Measurements from ENCODE around the gene SLC41A3.
"Not testable (repeated sequence)": the region's sequence is repeated elsewhere in the genome, so short reads cannot be mapped to it uniquely, and the experiment has no call there.

SLC41A3 gene

DNA sequence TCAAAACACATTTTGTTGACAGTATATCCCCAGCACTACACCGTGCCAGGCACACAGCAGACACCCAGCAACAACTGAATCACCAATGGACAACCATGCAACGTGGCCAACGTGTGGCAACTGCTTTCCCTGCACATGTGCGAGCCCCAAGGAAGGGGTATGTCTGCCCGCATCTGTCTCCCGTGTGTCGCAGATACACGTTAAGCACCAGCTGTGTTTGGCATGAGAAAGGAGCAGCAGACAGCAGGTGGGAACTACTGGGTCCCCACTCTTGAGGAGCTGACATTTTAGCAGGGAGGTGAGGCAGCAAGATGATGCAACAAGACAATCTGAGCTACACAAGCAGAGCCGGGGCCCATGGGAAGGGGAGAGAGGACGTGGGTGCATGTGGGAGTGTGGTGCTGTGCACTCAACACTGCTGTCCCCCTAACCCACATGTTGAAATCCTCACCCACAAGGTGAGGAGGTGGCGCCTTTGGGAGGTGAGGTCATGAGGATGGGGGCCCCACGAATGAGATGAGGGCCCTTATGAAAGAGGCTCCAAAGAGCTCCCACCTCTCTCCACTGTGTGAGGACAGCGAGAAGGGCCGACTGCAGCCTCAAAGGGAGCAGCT is 58.7 kb downstream of the SLC41A3 start:
- DNase-seq, result no peak

DNA sequence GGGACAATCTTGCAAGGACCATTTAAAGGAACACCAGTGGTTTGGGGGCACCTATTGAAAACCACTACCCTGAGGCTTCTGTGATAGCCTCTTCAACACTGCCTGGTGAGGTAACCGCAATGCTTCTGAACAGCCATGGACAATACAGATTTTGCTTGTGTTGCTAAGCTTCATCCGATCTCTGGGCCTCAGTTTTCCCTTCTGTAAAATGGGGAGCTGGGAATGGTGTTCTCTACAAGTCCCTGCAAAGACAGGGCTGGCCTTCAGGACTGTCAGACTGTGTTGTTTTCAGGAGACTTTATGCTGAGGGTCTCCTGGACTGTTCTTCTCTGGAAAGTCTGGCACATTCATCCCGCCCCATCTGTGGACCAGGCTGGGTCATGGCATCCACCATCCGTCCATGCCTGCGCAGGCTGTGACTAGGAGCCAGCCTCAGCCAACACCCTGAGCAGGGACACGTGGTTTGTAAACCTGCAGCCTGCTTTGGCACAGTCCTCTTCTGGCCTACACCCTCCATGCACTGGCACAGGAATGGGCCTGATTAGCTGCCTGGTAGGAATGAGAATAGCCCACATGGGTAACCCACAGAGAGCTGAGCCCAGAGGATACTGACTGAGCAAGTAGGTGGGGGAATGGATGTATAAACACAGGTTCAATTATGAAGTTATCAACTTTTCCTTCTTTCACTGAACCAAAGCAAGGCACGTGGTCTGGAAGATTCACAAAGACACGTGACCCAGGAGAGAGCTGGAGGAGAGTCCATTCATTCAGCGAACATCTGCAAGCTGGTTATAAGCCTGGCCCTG is 59.7 kb downstream of the SLC41A3 start:
- no peak for DNase-seq

DNA sequence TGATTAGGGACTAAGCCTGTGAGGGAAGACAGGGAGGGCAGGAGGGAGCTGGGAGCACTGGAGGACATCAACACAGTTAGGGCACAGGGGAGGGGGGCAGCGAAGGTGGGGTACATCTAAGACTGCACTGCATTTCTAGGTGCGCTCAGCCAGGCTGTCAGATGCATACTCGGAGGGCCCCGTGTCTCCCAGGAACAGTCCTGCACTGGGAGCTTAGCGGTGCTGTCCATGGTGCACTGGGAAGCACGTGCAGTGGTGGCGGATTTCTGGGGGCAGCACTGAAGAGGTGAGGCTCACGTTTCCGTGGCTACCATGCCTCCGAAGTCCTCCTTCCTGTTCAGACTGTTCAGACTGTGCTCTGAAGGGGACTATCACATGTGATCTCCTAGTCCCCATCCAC is 60.5 kb downstream of the SLC41A3 start:
- no peak for DNase-seq

DNA sequence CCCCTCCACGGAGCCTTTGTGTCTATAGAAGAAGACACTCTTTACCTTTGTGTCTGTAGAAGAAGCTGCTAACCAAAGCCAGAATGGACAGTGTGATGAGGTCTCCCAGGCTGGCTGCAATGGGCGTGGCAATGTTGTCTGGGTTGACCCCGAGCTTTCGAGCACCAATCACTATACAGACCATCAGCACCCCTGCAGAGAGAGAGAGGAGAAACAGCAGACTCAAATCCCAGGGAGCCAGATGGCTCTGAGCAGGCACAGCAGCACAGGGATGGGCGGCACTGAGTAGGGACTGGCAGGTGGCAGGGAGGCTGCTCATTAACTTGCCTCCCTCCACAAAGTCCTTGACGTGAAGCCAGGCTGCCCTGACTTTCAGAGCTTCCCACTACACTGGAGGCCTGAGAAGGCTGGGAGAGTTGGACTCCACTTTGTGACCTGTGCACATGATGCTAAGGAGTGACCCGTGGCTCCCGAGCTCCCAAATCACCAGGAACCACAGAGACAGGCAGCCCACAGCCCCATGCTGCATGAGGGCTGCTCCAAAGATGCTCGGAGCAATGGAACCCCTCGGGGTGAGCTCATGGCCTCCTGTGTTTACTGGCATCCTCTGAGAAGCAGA is 61.1 kb downstream of the SLC41A3 start:
- no peak for DNase-seq

DNA sequence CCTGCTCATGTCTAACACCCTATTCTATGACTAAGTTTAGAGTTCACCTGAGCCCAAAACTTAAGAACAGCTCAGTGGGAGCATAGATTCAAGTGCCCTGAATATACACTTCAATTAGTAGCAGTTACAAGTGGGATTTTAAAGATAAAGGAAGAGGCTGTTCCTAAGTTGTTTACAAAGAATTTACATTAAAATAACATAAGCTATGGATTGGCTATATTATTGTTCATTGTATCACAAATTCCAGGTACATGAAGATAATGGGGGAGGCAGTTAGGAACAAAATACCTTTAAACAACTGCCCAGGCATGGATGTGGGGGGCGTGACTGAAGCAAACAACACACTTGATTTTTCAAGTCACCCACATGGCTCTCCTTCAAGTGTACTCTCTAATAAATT is 62.2 kb downstream of the SLC41A3 start:
- DNase-seq, result no peak

DNA sequence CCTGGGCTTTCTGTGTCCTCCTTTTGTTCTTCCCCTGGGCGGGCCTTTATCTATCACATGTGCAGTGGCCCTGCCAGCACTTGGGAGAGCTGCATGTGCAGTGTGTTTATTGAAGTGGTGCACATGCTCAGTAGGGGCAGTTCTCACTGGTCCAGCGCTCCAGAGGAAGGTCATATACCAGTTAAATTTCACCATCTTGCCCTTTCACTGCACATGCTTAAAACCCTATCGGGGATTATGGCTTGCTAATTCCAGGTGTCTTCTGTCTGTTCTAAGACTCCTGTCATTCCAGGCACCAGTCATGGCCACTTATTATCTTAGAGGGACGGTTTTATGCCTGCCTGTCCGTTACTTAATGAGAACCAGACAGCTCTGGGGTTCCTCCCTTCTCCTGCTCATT is 62.7 kb downstream of the SLC41A3 start:
- DNase-seq, result no peak

DNA sequence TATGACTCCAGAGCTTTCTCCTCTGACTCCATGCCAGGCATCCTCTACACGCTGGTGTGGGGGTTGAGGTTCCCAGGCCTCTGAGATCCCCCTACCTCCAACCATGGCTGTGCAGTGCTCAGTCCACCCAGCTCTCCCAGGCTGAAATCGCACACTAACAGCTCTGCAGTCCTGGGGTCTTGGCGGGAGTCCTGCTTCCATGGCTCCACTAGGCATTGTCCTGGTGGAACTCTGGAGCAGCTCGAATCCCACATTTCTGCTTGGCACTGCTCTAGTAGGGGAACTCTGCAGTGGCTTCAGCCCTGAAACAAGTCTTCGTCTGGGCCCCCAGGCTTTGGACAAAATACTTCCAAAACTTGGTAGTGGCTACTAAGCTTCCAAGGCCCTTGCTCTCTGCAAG is 64.2 kb downstream of the SLC41A3 start:
- DNase-seq, result no peak

DNA sequence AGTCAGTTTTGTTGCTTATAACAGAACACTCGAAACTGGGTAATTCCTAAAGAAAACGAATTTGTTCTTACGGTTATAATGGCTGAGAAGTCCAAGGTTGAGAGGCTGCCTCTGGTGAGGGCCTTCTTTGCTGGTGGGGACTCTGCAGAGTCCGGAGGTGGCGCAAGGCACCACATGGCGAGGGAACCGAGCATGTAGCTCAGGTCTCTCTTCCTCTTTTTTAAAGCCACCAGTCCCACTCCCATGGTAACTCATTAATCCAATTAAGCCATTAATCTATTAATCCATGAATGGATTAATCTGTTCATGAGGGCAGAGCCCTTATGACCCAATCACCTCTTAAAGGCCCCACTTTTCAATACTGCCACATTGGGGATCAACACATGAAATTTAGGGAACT is 64.9 kb downstream of the SLC41A3 start:
- DNase-seq, result no peak

DNA sequence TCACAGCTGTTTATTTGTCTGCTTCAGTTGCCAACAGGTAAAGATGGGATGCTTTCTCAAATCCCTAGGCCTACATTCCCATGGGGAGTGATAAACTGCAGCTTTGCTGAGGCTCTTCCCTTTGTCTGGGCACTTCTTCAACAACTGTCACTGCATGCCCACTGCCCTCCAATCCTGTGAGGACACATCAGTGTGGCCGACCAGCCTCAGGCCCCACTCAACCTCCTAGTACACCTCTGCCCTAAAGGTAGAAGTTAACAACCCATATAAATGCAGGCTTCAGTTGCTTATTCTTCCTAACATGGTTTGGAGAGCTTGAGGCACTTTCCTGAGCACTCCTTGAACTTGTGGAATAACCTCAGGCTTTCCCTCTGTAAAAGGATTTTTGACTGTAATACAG is 65.4 kb downstream of the SLC41A3 start:
- no peak for DNase-seq

DNA sequence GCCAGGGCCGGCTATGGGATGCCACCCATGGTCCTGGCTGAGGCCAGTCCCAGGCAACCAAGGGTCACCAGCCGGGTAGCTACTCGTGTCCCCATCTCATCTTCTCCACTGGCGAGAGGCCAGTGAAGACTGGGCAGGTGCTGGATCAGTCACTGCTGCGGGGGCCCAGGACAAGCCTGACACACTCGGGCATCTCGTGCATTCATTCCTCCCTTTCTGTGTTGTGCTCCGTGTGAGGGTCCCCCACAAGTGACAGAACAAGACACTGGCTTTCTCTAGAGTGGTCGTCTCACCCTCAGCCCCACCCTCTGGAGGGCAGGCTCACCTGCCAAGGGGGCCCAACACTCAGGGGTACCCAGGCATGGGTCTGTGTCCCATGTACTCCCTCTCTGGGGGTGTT is 66.6 kb downstream of the SLC41A3 start:
- no peak for DNase-seq

DNA sequence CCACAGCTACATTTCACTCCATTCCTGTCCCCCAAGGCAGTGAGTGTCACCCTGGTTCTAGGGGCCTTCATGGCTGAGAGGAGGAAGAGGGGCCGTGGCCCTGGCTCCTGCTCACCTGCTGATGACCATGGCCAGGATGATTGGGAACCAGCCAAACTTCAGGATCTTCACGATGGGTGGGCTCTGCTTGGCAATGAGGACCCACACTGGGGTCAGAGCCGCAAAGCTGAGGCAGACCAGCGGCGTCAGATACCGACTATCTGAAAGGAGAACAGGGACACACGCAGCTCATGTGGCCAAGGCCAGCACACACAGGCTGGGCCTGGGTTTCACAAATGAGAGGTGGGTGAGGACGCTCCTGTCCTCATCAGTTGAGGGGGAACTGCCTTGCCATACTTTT is 67.3 kb downstream of the SLC41A3 start:
- no peak for DNase-seq

DNA sequence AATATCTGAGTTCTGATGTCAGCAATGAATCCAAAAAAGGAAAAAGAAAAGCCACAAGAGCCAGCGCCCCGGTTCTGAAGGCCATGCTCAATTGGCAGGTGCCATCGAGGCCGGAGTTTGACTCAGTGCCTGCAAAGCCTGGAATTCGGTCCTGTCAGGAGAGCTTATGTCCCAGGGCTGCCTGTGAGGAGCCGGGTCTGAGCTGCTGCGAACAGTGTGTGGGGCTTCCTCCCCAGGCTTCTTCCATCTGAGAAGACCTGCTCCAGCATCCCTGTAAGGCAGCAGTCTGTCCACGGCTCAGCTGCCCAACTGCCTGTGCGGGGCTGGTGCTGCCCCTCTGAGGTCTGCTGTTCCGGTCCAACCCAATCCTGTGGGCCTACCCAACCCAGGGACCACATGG is 68.8 kb downstream of the SLC41A3 start:
- no peak for DNase-seq

DNA sequence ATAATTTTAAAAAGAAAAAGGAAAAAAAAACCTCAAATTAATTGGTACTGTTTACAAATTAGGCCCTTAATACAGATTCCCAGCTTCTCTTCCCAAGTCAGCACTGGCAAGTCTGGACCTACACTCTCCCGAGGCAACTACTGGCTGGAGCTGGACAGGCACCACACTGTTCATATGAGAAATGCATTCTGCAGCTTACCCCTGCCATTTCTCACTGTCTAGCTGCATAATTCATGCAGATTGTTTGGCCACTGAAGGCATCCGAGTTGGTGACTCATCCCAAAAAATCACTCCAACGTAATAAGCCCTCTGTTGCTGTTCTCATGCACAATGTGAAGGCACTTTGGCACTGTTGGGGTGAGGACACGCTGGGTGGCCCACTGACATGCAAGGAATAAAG is 69.7 kb downstream of the SLC41A3 start:
- no peak for DNase-seq

DNA sequence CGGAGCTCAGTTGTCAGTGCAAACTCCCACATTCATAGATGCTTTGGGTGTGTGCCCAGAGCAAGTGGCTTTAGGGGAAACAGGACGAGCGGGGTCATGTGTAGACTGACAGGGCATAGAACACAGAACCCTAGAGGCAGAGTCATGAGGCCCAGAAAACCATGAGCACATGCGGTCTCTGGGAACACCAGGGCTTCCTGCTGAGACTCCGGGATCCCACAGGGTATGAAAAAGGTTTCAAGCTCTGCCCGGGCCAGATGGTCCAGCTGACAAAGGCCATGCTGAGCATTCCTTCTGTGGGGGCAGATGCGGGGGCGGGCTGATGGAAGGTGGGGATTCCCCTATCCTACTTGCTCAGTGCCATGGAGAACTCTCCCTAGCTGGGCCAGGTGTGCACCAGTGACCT is 70.2 kb downstream of the SLC41A3 start:
- DNase-seq, result no peak

DNA sequence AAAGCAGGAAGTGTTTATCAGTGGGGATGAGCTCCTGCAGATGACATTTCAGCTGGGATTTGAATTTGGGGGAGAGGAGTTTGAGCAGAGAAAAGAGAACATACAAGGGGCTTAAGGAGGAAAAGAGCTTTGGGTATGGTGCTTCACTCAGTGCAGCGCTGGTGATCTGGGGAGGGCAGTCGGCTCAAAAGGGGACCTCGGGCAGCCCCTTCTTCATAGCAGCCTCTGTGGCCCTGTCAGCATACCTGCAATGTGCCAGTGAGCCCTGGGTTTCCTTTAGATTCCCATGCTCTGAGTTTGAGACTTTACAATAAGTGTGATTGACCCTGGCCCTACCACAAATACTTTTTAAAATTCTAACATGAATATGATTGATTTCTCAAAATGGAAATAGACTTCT is 74.7 kb downstream of the SLC41A3 start:
- DNase-seq, result no peak

DNA sequence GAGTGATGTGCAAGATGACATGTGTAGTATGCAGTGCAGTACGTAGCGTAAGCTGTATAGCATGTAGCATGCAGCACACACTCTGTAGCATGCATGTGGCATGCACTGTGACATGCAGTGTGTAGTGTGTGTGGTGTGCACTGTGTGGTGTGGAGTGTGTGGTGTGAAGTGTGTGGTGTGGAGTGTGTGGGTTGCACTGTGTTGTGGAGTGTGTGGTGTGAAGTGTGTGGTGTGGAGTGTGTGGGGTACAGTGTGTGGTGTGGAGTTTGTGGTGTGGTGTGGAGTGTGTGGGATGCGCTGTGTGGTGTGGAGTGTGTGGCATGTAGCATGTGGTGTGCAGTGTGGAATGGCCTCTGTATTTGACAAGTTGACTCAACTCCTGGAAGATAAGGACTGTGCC is 75.7 kb downstream of the SLC41A3 start:
- no peak for DNase-seq

DNA sequence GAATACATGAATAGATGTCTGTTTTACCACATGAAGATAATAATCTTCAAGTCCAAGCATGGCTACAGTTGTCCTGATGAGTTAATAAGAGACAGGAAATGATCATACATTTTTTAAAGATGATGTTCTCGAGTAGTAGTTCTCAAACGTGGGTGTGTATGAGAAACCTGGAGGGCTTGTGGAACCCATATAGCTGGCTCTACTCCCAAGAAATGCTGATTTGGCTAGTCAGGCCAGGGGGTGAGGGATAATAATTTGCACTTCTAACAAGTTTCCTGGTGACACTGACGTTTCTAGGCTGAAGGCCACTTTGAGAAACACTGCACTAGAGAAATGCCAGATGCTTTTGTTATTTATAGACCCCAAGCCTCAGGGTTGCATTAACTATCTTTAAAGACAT is 78.0 kb downstream of the SLC41A3 start:
- DNase-seq, result no peak

DNA sequence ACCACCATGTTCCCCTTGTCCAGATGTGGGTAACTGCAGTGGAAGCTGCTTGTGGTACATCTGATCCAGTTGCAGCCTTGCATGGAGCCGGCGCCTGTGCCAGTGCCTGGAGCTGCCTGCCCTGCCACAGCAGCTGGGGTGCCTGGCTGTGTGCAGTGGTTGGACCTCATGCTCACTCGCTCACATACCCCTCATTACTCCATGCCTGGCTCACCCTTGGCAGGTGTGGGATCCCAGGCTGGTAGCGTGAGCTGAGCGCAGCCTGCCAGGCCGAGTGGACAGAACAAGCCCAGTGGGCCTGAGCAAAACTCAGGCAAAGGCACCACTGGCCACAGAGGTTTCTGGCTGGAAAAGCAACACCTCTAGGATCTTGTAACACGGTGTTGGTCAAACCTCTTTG is 79.2 kb downstream of the SLC41A3 start:
- DNase-seq, result no peak

DNA sequence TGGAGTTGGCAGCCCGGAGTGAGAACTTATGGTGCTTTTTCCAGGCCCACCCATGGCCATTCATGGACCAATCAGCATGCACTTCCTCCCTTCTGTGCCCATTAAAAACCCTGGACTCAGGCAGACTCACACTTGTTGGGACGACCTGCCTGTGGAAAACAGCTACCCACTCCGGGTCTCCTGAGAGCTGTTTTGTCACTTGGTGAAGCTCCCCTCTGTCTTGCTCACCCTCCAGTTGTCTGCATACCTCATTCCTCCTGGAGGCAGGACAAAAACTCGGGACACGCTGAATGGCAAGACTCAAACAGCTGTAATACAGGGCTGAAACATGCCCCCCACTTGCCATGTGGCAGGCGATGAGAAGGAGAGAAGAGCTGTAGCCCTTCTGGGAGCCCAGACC is 79.7 kb downstream of the SLC41A3 start:
- no peak for DNase-seq

DNA sequence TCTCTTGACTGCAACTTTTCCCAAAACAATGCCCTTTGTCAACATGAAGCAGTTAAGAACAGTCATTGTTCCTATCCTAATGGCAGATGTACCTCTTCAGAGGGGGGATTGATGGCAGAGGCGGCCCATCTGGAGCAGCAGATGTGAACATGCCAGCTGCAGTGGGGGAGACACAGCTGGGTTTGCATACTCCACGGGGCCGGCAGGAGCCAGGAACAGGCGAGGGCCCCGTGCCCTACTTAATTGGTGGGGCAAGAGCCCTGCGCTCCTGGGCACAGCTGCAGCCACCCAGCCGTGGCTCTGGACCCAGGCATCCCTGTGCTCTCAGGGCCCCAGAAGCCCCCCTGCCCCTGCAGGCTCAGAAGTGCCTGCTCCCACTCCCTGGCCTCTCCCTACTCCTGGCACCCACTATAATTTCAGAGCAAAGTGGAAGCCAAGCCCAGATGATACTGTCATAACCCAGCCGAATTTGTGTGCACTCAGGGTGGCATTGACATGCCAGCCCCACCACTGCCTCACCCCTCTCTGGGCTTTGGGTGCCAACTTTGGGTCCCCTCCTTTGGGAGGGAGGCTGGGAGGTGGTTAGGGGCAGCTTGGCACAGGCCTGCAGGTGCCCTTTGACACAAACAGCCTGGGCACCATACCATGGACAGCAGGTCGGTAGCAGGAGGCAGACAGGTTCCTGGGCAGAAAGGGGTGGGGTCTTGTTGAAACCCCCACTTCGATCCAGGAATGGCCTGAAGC is 80.3 kb downstream of the SLC41A3 start:
- DNase-seq, result no peak

DNA sequence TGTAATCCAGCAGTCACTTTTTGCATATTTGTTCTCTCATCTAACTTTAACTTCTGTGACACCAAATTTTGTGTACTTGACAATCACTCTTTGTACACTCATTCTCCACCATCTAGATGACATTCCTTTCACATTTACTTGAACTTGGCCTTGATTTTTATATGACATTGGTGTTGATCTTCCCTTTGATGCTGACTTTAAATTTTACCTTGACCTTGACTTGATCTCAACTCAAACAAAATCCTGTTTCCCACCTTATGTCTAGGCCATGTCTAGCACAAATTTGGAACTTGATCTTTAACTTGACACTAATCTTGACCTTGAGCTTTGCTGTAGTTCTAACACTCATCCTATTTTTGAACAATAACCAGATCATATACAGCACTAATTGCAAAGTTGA is 81.7 kb downstream of the SLC41A3 start:
- no peak for DNase-seq

DNA sequence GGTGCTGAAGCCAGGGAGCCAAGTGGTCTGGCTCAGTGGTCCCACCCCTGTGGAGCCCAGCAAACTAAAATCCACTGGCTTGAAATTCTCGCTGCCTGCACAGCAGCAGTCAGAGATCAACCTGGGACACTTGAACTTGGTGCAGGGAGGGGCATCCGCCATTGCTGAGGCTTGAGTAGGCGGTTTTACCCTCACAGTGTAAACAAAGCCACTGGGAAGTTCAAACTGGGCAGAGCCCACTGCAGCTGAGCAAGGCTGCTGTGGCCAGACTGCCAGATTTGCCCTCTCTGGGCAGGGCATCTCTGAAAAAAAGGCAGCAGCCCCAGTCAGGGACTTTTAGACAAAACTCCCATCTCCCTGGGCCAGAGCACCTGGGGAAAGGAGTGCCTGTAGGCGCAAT is 87.2 kb downstream of the SLC41A3 start:
- DNase-seq, result not testable (repeated sequence)

DNA sequence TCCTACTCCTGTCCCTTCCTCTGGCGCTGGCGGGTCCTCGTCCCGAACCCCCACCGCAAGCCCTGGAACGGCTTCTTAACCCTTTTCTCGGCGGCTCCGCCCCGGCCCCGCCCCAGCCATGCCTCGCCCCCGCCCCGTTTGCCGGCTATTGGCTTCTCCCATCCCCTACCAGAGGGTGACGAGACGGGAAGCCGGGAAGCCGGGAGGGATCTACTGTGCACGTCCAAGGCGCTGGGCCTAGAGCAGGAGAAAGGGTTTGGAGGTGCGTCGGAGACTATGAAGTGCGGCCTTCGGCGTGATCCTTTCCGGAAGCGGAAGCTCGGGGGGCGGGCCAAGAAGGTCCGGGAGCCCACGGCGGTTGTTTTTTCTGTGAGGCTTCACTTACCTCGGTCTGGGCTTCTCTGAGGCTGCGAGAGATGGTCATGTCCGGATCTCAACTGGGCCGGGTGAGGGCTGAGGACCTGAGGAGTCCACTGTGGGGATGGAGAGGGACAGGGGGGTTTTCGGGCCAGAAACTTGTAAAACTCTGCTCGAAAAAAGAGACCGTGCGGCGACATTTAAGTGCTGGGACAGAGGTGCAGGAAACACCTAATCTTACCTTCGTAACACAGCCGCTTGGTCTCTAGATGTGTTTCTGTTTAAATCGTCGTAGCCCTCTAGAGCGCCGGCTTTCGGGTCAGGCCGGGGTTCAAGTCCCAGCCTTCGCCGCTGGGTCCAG is 93.5 kb downstream of the SLC41A3 start:
- DNase-seq, result peak; percentile 78

Measured in activated CD4-positive, alpha-beta T cell treated with anti-CD3 and anti-CD28 coated beads, Interleukin-2, amount 50 U/mL, for 16 hours (primary cell).